HG03097 (cell line): ENCODE measurements around the gene ITGA8.

Experiments
- ATAC-seq: cut with Tn5 transposase; IDR thresholded peaks from one replicate; pipeline ENCODE4 v1.9.1; 2021; ENCODE audit not compliant: unreplicated experiment, low FRiP score

The ITGA8 gene

DNA sequence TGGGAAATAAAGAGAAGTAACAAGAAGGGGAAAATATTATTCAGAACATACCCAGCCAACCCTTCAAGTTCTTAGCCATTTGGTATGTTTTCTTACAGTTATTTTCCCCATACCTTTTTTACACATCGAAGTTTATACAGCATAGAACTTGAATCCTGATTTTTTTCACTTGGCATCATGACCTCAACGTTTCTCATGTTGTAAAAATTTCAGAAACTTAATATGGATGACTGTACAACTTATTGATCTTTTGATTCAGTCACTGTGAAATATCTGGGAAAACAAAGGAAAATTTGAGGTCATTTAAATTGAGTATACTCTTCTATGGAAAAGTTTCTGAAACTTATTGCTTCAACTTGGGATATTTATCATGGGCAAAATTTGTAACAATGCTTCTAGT, 245.1 kb downstream of the ITGA8 start:
- no peak for ATAC-seq

DNA sequence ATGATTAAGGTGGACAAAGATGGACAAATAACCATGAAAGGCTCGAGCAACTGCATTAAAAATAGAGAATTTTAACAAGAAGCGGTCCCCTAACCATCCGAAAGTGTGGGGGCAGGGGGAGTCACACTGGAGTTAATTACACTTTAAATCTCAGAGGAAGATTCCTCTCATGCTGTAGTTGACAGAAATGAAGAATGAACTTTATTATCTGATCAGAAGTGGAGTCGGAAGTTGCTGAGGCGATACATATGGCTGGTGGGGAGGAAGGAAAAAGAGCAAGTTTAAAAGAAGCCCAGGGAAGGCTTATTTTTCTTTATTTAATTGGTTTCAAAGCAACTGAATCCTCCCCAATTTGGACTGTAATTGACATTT, 246.3 kb downstream of the ITGA8 start:
- ATAC-seq, result no peak

DNA sequence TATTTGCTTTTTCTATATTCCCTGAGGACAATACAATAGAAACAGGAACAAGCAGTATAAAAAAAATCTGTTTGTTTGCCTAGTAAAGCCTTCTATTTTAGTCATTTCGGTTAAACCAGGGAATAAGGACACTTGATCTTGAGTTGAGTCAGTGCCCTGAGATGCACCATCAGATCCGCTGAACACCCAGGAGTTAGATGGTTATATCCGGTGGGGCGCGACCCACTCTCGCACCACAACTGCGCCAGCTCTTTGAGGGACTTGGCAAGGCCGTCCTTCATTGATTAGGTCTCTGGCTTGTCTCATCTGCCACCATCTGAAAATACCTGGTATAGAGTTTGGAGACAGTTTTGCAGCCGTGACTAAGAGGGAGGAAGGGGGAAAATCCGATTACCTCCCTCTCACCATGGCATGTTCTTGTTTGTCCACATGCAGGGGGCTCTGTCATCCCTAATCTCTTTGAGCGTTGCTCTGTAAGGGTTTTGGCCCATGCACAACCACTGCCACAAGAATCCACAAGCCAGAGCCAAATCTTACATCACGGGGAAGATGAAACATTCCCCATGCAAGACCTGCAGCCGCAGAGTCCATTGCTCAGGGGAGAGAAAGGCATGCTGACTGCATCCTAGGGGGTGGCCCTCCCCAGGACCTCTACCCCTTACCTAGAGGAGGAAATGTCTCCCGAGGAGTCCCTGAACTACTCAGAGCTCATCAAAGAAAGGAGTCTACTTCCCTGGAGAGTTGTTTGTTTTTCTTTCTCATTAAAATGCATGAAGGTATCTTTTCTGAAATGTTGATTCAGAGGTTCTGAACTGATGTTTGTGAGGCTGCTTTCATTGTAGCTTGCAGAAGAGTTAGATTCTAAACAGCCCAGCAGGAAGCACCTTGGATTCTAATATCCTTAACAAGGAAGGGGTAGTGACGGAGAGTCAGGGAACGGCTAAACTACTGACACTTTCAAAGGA, 247.0 kb downstream of the ITGA8 start:
- ATAC-seq, result no peak

DNA sequence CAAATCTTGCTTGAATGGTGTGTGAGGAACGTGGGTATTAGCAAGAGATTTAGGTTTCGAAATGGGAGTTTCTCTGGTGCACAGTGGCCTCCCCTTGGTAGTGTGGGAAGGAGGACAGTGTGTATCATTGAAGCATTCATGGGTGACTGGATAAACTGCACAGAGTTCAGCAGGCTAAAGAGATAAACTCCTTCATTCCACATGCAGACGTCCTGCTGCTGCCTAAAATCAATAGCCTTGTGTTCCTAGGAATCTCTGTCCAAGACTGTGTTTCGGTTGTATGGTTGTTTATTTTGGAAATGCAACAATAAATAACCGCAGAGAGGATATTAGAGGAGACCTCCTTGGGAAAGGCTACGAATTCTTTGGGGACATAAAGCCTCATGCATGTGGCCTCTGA, 247.7 kb downstream of the ITGA8 start:
- no peak for ATAC-seq

DNA sequence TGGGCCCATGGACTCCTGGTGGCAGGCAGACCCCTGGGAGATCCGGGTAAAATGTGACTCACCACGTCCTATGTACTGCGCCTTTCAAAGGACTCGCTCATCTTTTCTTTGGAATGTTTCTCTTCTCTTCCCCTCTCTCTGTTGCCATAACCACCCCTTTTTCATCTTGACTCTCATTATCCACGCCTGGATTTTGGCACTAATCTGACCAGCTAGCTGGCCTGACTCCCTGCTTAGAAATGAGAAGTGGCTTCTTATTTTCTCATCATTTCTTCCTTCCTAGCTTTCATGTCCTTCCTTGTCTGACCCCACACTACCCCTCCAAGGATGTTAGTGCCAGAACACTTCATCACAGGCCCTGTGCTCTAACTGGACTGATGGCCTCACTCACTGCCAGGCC, 250.6 kb downstream of the ITGA8 start:
- no peak for ATAC-seq

DNA sequence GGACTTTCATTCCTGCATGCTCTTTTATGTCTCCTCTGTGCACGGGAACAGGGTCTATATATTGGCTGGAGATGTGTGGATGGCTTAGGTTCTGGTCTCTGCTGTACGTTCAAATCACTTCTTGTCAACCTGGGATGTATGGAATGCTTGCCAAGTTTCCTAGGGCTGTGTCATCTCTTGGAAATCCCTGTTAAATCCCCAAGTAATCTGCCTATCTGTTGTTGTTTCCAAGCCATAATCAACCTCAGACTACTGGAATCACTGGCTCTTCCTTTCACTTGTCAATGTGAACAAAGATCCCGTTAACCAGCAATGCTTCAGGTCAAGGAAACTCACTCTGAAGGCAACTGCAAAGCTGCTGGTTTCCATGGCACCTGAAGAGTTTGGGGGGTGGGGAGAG, 255.3 kb downstream of the ITGA8 start:
- ATAC-seq, result no peak
